Astrocyte (in vitro differentiated cells and primary cell): Measurements from ENCODE around the gene SYCE3.

ENCODE experiments used
- CTCF ChIP-seq: IDR thresholded peaks from 2 replicates; pipeline ENCODE4 v1.5.1; 2011; ENCODE audit warnings: low read depth, mild to moderate bottlenecking, inconsistent platforms, low read length, moderate library complexity; ENCODE audit not compliant: insufficient read depth
- EZH2 ChIP-seq: IDR thresholded peaks from 2 replicates; pipeline ENCODE4 v1.6.1; 2012; ENCODE audit warnings: mild to moderate bottlenecking, low read length, inconsistent platforms; ENCODE audit not compliant: insufficient read depth

GRCh38 chr22:50561401-50562358 is 1.0 kb downstream of the SYCE3 start:
- TF ChIP-seq CTCF, result no peak
- no peak for TF ChIP-seq EZH2
